HUES64 (cell line): Measurements from ENCODE around the gene ZDHHC14.
"Not testable (repeated sequence)": the region's sequence is repeated elsewhere in the genome, so short reads cannot be mapped to it uniquely, and the experiment has no call there.

Experiments used
- H3K27ac ChIP-seq: 2 replicates; pipeline ENCODE4 v1.7.0; 2013; ENCODE audit warnings: low read depth, low read length, inconsistent platforms
- H3K27me3 ChIP-seq: 2 replicates; pipeline ENCODE4 v1.6.1; 2013; ENCODE audit warnings: mild to moderate bottlenecking, low read length; ENCODE audit not compliant: insufficient read depth
- H3K36me3 ChIP-seq: 2 replicates; pipeline ENCODE4 v1.6.1; 2013; ENCODE audit warnings: mild to moderate bottlenecking, low read length; ENCODE audit not compliant: insufficient read depth
- H3K4me1 ChIP-seq: 2 replicates; pipeline ENCODE4 v1.6.1; 2013; ENCODE audit warnings: mild to moderate bottlenecking, low read length, moderate library complexity; ENCODE audit not compliant: insufficient read depth
- H3K4me3 ChIP-seq: 2 replicates; pipeline ENCODE4 v1.5.1; 2013; ENCODE audit warnings: mild to moderate bottlenecking, low read length, moderate library complexity
- H3K9ac ChIP-seq: 2 replicates; pipeline ENCODE4 v1.6.1; 2013; ENCODE audit warnings: mild to moderate bottlenecking, low read depth, low read length
- H3K9me3 ChIP-seq: 2 replicates; pipeline ENCODE4 v1.6.1; 2013; ENCODE audit warnings: low read depth, low read length; ENCODE audit not compliant: insufficient read depth
- WGBS: fragments of 150-250, 120-280 bp; methylation state at CpG from one replicate; pipeline ENCODE4 v1.1.7; 2013; ENCODE audit warnings: missing lambda C conversion rate; 5-methylcytosine and 5-hydroxymethylcytosine counted together

Gene ZDHHC14

DNA sequence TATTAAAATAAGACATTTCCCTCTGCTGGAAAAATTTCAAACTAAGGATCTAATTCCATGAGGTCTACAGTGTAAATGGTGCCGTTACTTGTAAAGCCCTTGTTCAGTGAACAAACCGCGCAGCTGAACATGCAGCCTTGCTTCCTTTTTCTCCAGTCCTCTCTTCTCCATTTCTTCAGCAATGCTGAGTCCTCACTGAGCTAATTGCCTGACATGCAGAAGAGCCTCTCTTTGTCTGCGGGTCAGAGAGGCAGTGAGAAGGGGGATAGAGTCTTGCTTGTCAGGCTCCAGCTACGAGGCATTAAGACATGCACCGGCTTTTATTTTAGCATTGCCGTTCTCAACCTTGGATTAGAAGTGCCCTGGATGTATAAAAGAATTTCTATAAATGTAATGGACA, 25.7 kb downstream of the ZDHHC14 start:
- no peaks in the 10 kb centered on the region for H3K36me3 ChIP-seq
- H3K27ac ChIP-seq = no peak overlapping the region
- peaks cover 23% of the 10 kb centered on the region for H3K4me1 ChIP-seq
- 76% methylated on average over 7 of the region's 7 CpGs for WGBS
- H3K9me3 ChIP-seq = no peaks in the 10 kb centered on the region
- H3K27me3 ChIP-seq = no peaks in the 10 kb centered on the region
- no peak overlapping the region for H3K4me3 ChIP-seq
- H3K9ac ChIP-seq = no peak overlapping the region

DNA sequence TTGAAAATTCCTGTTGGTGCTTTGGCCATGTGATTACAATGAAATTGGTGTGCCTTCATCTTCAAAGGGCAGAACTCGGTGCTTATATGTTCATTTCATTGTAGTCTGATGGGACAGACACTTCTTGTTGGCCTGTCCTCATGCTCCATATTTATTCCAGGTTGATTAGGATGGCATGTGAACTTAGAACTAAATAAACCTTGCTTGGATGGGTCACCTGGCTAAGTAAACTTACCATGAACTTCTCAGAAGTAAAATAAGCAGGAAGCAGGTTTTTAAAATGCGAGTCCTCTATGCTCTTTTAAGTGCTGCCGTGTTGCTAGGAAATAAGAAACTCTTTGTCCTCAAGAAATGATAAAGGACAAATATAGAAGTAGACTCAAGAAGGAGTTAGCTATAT, 26.7 kb downstream of the ZDHHC14 start:
- H3K27ac ChIP-seq = no peak overlapping the region
- H3K9me3 ChIP-seq = no peaks in the 10 kb centered on the region
- H3K9ac ChIP-seq = no peak overlapping the region
- peaks cover 23% of the 10 kb centered on the region for H3K4me1 ChIP-seq
- 91% methylated on average over 3 of the region's 3 CpGs for WGBS
- H3K36me3 ChIP-seq = no peaks in the 10 kb centered on the region
- no peaks in the 10 kb centered on the region for H3K27me3 ChIP-seq
- H3K4me3 ChIP-seq = no peak overlapping the region

DNA sequence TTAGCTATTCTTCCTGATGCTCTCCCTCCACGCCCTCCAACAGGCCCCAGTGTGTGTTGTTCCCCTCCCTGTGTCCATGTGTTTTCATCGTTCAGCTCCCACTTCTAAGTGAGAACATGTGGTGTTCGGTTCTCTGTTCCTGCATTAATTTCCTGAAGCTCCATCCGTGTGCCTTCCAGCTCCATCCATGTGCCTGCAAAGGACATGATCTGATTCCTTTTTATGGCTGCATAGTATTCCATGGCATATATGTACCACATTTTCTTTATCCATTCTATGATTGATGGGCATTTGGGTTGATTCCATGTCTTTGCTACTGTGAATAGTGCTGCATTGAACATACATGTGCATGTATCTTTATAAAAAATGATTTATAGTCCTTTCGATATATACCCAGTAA, 27.4 kb downstream of the ZDHHC14 start:
- H3K9ac ChIP-seq, H3K27ac ChIP-seq, H3K9me3 ChIP-seq, H3K4me3 ChIP-seq, H3K27me3 ChIP-seq, H3K36me3 ChIP-seq: not testable (repeated sequence)
- peaks cover 17% of the 10 kb centered on the region for H3K4me1 ChIP-seq
- WGBS = 96% methylated on average over 5 of the region's 5 CpGs

DNA sequence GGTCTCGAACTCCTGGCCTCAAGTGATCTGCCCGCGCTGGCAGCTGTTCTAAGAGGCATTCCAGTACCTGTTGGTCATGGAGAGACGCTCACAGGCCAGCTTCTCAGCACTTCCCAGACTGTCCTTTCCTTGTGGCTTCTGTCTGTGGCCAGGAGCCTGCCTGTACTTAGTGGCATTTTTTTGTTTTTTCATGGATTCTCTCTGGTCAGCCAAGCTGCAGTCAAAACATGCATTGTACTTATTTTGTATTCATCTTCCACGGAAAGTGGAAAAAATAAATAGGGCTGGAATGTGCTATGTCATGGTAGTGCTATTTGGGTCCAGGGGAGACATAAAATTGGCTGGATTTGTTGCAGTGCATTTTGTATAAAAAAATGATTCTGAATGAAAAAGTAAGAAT, 29.1 kb downstream of the ZDHHC14 start:
- Histone ChIP-seq H3K36me3 (no peaks in the 10 kb centered on the region), H3K4me3 (no peak overlapping the region), H3K4me1 (peaks cover 12% of the 10 kb centered on the region), H3K27me3 (no peaks in the 10 kb centered on the region), H3K9ac (no peak overlapping the region), H3K9me3 (no peaks in the 10 kb centered on the region), H3K27ac (no peak overlapping the region)
- WGBS = 93% methylated on average over 5 of the region's 5 CpGs

DNA sequence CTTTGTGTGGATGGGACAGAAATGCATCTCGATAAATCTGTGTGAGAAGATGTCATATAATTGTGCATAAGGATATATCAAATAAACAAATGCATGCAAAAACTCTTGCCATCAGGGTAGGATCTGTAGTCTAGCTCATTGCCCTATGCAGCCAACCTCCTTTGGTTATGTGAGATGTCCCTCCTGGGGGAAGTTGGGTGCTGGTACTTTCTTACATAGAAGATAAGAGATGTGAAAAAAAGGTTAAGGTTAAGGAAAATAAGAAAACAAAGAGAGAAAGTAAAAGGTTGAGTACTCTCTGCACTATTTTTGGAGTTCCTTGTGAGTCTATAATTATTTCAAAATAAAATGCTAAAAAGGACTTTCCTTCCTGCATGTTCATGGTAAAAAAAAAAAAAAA, 30.4 kb downstream of the ZDHHC14 start:
- Histone ChIP-seq H3K9me3 (no peaks in the 10 kb centered on the region), H3K9ac (no peak overlapping the region)
- WGBS = no CpG with 5 or more reads among the region's 1 CpG

DNA sequence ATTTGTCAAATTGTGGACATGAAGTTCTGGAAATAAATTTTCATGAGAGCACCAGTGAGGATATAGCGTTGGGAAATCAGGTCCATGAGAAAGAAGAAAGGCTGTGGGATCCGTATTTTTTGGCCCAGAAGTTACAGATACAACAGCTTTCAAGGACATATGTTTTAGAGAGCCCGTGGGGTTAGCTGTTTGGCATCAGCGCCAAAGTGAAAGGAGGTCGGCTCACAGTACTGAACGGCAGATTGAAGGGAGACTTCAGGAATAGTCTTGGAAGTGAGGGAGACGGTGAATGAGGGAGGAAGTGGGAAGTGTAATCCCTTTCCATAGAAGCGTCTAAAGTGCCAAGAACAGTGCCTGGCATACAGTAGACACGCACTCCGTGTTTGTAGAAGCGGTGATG, 31.8 kb downstream of the ZDHHC14 start:
- H3K4me1 ChIP-seq = no peaks in the 10 kb centered on the region
- no peaks in the 10 kb centered on the region for H3K36me3 ChIP-seq
- no peak overlapping the region for H3K4me3 ChIP-seq
- no peaks in the 10 kb centered on the region for H3K27me3 ChIP-seq
- WGBS = 90% methylated on average over 11 of the region's 11 CpGs
- H3K9ac ChIP-seq = no peak overlapping the region
- H3K27ac ChIP-seq = no peak overlapping the region
- no peaks in the 10 kb centered on the region for H3K9me3 ChIP-seq

More for the DNA sequence above, 30.4 kb downstream of the ZDHHC14 start:
- Histone ChIP-seq H3K36me3 (no peaks in the 10 kb centered on the region), H3K27ac (no peak overlapping the region), H3K27me3 (no peaks in the 10 kb centered on the region), H3K4me1 (peaks cover 4% of the 10 kb centered on the region), H3K4me3 (no peak overlapping the region)

DNA sequence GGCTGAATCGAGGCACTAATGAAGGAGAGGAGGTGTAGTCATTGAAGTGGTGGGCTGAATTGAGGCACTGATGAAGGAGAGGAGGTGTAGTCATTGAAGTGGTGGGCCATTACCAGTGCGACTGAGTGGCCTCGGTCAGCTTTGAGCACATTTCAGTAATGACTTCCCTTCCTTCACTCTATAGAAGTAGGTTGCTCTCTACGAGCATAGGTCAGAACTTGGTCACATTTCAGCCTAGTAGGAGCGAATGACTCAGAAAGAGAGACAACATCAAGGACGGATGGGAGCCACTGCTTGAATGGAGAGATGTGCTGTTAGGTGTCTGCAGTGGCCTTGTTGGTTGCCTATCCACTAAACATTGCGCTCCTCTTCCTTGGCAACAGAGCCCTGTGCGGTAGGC, 39.5 kb downstream of the ZDHHC14 start:
- peaks cover 7% of the 10 kb centered on the region; the same call in 1 of the 2 replicates for H3K4me1 ChIP-seq
- peaks cover 6% of the 10 kb centered on the region; the same call in 1 of the 2 replicates for H3K9me3 ChIP-seq
- no peak overlapping the region for H3K27ac ChIP-seq
- no peak overlapping the region for H3K9ac ChIP-seq
- H3K4me3 ChIP-seq = no peak overlapping the region
- WGBS = 88% methylated on average over 8 of the region's 8 CpGs
- no peaks in the 10 kb centered on the region for H3K27me3 ChIP-seq
- H3K36me3 ChIP-seq = no peaks in the 10 kb centered on the region

DNA sequence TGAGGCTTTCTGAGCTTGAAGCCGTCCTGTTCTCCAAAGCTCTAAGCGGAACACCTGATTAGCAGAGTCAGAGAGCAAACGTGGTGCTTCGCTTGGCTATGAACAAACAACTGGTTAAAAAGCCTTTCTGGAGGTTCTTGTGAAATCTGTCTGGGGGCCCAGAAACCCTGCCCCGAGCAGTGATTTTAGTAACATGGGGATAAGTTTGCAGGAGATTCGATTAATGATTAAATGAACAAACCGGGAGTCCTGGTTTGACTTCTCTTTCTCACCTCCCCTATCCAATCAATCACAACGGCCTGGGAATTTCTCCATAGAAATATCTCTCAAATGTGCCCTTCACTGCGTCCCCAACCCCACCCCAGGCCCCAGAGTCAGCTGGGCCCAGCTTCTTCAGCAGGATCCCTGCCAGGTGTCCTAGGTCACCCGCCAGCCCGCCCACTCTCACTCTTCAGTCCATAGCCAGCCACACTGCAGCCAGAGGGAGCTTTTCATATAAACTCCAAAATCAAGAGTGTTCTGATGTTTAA, 43.6 kb downstream of the ZDHHC14 start:
- Histone ChIP-seq H3K4me1 (peaks cover 20% of the 10 kb centered on the region), H3K9ac (no peak overlapping the region), H3K9me3 (peaks cover 2% of the 10 kb centered on the region; the same call in 1 of the 2 replicates), H3K27ac (no peak overlapping the region), H3K27me3 (no peaks in the 10 kb centered on the region), H3K36me3 (no peaks in the 10 kb centered on the region), H3K4me3 (no peak overlapping the region)
- 87% methylated on average over 11 of the region's 11 CpGs for WGBS

DNA sequence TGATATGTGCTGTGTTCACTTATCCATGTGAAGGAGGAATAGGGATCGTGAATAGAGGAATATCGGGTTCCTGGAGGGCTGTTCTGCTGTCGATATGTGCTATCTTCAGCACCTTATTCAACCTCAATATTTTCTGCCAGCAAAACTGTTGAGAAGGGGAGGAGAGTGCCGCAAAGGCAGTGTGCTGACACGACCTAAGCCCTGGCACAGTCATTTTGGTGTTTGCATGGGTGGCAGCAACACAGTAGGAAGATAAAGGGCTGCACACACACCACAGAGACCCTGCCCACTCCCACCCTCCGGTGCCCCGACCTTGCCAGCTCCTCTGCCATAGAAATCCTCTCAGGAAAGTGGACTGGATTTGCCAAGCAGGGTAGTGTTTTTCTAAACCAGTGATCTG, 47.0 kb downstream of the ZDHHC14 start:
- no peaks in the 10 kb centered on the region for H3K36me3 ChIP-seq
- peaks cover 28% of the 10 kb centered on the region for H3K4me1 ChIP-seq
- H3K27me3 ChIP-seq = no peaks in the 10 kb centered on the region
- H3K9me3 ChIP-seq = no peaks in the 10 kb centered on the region
- WGBS = 84% methylated on average over 7 of the region's 7 CpGs
- no peak overlapping the region for H3K9ac ChIP-seq
- H3K27ac ChIP-seq = no peak overlapping the region
- no peak overlapping the region for H3K4me3 ChIP-seq

DNA sequence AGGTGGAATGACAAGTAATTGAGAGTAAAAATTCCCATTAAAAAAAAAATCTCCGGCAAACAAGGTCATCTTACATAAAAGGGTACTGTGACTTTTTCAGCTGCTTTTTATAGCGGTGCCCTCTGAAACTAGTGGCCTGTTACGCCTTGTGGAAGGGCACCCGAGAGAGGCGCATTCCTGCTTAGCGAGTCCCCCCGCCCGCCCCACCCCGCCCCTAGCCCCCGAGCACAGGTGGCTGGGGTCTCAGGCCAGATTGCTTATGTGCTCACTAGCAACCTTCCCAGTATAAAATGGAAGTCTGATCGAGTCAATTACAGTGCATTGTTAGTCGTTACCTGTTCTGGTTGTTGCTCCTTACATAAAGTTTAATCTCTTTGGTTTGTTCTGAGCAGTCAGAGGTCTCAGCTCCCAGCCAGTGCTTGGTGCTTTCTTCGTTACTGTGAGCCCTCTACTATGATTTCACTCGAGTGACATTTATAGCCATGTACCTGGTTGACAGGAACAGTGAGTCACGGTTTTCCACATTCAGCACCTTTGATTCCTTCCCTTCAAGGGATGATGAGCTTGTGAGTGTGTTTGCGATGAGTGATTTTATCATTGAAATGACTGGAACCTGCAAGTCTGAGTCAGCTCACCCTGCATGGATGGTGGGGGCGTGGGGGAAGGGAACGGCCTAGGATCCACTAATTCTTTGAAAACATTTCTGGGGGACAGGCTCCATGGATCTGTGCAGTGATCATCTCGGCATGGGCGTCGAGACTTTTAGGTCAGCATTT, 47.6 kb downstream of the ZDHHC14 start:
- no peak overlapping the region for H3K27ac ChIP-seq

DNA sequence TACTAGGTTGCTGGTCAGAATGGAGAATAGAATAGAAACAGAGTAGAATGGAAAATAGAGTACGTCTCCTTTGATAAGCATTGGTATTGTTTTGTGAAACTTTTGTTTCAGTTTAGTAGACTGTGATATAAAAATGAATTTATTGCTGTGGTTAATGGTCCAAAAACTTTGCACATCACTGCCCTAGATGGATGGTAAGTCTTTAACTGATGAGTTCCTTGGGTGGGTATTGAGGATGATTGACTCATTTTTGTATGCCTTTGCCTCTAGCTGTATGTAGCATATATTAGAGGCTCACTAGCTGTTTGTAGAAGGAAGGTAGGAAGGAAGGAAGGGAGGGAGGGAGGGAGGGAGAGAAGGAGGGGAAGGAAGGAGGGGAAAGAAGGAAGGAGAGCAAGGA, 48.3 kb downstream of the ZDHHC14 start:
- Histone ChIP-seq H3K27me3 (no peaks in the 10 kb centered on the region), H3K9ac (no peak overlapping the region), H3K4me1 (peaks cover 24% of the 10 kb centered on the region), H3K36me3 (no peaks in the 10 kb centered on the region), H3K27ac (no peak overlapping the region), H3K9me3 (no peaks in the 10 kb centered on the region), H3K4me3 (no peak overlapping the region)
- WGBS = 92% methylated on average over 1 of the region's 1 CpG

More for the DNA sequence above, 47.6 kb downstream of the ZDHHC14 start:
- no peaks in the 10 kb centered on the region for H3K36me3 ChIP-seq
- H3K4me1 ChIP-seq = peaks cover 28% of the 10 kb centered on the region
- no peak overlapping the region for H3K4me3 ChIP-seq
- H3K9me3 ChIP-seq = no peaks in the 10 kb centered on the region
- no peak overlapping the region for H3K9ac ChIP-seq
- 56% methylated on average over 21 of the region's 21 CpGs for WGBS
- H3K27me3 ChIP-seq = no peaks in the 10 kb centered on the region
